Measurements from ENCODE around the gene N4BP2.
A peak's percentile ranks its signal among the peaks of the same experiment; 100 is the strongest.
"Not testable (repeated sequence)": the region's sequence is repeated elsewhere in the genome, so short reads cannot be mapped to it uniquely, and the experiment has no call there.

The N4BP2 gene

DNA sequence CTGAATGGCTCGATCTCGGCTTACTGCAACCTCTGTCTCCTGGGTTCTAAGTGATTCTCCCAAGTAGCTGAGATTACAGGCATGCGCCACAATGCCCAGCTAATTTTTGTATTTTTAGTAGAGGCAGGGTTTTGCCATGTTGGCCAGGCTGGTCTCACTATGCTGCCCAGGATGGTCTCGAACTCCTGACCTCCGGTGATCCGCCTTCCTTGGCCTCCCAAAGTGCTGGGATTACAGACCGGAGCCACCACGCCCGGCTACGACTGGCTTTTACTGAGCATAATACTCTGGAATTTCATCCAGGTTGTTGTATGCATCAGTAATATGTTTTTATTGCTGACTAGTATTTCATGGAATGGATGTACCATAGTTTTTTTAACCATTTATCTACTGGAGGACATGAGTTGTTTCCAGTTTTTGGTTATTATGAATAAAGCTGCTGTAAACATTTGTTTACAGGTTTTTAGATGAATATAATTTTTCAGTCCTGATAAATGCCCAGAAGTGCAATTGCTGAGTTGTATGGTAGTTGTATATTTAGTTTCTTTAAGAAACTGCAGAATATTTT lies 31.2 kb downstream of the N4BP2 start:
- DNase-seq (ENCODE audit: low read depth) = no peak

DNA sequence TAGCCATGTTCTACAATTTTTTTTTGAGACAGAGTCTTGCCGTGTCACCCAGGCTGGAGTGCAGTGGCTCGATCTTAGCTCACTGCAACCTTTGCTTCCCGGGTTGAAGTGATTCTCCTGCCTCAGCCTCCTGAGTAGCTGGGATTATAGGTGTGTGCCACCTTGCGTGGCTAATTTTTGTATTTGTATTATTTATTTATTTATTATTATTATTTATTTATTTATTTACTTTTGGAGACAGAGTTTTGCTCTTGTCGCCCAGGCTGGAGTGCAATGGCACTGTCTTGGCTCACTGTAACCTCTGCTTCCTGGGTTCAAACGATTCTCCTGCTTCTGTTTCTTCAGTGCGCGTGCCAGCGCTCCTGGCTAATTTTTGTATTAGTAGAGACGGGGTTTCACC lies 36.8 kb downstream of the N4BP2 start:
- not testable (repeated sequence) for DNase-seq (ENCODE audit: low read depth)

DNA sequence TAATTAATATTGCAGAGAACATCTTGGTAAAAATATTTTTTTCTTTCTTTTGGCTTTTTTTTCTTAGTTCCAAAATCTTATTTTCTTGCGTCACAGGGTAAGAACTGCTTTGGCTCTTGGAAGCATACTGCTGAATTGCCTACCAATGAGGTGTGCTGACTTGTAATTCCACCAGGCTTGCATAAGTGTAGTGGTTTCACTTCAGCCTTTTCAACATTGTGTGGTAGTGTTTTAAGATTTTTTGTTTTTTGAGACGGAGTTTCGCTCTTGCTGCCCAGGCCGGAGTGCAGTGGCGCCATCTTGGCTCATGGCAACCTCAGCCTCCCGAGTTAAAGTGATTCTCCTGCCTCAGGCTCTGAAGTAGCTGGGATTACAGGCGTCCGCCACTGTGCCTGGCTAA lies 42.4 kb downstream of the N4BP2 start:
- peak; percentile 17 for DNase-seq (ENCODE audit: low read depth)

DNA sequence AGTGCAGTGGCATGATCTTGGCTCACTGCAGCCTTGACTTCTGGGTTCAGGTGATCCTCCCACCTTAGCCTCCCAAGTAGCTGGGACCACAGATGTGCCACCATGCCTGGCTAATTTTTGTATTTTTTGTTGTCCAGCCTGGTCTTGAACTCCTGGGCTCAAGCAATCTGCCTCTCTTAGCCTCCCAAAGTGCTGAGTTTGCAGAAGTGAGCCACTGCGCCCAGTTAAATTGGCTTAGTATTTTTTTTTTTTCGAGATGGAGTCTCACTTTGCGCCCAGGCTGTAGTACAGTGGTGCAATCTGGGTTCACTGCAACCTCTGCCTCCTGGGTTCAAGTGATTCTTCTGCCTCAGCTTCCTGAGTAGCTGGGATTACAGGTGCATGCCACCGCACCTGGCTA lies 50.5 kb downstream of the N4BP2 start:
- DNase-seq (ENCODE audit: low read depth) = not testable (repeated sequence)

DNA sequence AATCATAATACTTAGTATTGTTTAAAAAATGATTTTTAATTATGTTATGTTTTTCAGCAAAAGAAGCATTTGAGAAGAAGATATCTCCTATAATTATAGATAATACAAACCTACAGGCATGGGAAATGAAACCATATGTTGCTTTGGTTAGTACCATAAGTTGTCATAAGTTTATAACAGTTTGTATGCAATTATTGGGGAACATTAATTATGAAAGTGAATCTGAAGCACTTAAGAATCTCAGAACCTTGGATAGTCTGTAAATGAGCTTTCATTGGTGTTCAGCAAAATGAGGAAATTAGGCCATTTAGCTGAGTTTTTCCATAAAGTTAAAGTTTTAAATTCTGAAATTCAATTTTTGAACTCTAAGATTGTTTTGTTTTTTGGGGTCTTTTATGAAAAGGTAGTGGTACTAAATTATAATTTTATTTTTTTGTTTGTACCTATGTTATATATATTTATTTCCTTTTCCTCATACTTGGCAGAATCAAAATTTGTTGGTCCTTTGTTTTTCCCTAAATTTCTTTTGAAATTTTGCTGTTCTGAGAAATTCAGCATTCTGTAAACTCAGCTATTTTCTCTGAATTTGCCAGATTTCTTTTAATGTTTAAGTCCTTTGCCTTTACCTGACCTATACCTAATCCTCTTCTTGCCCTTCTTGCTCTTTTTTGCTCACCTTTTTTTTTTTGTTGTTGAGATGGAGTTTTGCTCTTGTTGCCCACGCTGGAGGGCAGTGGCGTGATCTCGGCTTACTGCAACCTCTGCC lies 55.6 kb downstream of the N4BP2 start:
- DNase-seq (ENCODE audit: low read depth) = no peak

DNA sequence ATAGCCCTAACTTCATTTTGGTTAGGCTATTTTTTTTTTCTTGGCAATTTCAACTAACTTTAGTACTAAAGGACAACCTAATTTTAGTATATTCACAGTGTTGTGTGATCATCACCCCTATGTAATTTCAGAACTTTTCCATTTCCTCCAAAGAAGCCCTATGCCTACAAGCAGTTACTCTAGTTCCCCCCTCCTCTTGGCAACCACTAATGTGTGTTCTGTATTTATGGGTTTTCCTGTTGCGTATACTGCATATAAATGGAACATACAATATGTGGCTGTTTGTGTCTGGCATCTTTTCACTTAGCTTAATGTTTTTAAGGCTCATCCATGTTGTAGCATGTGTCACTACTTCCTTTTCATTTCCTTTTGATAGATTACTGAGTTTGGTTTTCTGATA lies 57.6 kb downstream of the N4BP2 start:
- DNase-seq (ENCODE audit: low read depth) = no peak

DNA sequence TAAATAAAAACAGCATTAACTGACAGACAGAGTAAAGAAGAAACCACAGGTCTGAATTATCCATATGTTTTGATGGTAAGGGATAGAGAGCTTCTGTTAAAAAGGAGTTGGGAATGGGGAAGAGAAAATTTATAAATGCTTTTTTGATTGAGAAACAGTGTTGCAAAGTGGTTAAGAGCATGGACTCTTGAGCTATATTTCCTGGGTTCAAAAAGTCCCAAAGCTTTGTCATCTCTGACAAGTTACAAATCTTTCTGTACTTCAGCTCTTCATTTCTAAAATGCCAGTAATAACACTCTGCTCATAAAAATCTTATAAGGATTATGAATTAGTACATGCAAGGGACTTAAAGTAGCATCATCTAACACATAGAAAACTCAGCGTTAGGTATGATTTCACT lies 62.2 kb downstream of the N4BP2 start:
- no peak for DNase-seq (ENCODE audit: low read depth)

DNA sequence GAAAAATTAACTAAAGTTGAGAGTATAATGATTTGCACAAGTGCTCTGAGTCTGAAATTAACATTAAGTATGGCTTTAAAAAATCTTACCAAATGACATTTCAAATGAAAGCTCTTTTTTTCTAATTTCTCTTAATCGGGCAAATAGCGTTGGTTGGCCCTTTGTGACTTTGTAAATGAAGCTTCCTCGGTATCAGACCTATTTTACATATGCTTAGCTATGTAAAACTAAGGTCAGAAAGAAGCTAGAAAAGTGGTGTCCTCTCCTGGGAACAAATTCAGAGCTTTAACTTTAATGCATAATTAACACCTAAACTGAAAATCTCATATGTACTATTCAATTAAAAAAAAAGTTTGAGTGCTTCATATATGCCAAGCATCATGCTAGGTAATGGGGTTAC lies 62.7 kb downstream of the N4BP2 start:
- no peak for DNase-seq (ENCODE audit: low read depth)

DNA sequence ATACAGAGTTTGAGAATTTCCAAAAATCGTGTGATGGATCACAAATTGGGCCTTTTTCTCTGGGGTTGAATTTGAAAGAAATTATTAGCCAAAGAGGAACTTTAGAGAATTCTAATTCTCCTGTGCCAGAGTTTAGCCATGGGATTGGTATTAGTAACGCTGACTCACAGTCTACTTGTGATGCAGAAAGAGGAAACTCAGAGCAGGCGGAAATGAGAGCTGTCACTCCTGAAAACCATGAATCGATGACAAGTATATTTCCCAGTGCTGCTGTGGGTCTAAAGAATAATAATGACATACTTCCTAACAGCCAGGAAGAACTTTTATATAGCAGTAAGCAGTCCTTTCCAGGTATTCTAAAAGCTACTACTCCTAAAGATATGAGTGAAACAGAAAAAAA lies 64.9 kb downstream of the N4BP2 start:
- peak; percentile 83 for DNase-seq (ENCODE audit: low read depth)

DNA sequence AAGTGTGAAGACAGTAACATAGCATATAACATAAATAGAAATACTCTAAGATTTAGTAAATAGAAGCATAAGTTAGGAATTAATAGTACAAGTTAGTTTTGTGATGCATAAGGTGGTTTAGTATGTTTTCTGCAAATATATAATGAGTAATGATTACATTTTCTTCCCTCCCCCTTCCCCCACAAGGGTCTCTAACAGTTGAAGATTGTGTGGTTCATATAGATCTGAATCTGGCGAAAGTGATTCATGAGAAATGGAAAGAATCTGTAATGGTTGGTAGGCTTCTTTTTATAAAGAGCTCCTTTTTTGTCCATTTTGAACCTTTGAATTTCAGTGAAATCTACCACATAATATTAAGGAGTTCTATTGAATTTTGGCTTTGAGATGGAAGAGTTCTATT lies 66.3 kb downstream of the N4BP2 start:
- DNase-seq (ENCODE audit: low read depth) = no peak

DNA sequence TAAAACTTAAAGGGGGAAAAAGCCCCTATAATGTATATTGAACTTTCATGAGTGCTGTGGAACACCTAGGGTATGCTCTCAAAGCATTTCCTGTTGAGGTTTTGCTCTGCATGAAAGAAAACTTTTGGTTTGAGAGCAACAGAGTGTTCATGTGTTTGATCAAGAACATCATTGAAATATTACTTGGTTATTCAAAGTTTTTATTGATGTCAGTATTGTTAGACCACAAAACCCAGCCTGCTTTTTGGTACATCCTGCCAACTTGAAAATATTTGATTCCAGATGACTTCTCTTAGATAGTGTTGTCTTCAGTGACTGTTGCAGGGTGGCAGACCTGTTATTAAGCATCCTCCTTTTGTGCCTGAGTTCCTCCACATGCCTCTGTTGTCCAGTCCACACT lies 68.0 kb downstream of the N4BP2 start:
- DNase-seq (ENCODE audit: low read depth) = no peak

DNA sequence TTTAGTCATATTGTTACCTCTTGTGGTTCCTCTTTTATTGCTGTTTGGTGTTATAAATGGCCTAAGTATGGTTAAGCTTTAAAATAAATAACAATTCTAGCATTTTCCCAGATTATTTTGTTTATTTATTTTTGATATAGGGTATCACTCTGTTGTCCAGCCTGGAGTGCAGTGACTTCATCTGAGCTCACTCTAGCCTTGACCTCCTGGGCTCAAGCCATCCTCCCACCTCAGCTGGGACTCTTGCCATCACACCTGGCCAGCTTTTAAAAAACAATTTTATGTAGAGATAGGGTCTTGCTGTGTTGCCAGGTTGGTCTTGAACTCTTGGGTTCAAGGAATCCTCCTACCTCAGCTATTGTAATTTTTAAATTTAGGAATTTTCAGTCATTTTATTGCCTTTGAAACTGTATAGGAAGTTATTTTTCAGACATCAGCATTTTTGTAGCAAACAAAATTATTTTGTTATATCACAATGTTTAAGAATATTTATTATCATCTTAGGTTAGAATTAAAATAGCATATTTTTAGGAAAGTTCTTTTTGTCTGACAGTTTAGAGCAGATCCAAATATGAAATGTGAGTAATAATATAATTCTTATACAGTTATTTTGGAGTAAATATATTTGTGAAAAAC lies 73.9 kb downstream of the N4BP2 start:
- no peak for DNase-seq (ENCODE audit: low read depth)

DNA sequence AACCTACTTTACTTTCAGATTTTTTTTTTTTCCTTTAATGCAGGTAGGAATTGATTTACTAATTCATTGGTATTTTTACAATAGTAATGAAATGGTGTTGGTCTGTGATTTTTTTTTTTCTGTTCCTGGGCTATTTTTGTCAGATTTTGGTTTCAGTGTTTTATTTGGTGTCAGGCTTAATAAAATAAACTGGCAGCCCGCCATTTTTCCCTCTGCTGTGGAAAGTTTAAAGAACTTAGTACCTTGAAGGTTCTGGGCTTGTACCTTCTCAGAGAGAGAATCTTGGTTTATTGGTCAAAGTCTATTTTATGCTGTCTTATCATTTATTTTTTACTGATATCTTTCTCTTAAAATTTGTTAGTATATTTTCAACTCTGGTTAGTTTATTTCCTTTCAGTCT lies 76.2 kb downstream of the N4BP2 start:
- no peak for DNase-seq (ENCODE audit: low read depth)

DNA sequence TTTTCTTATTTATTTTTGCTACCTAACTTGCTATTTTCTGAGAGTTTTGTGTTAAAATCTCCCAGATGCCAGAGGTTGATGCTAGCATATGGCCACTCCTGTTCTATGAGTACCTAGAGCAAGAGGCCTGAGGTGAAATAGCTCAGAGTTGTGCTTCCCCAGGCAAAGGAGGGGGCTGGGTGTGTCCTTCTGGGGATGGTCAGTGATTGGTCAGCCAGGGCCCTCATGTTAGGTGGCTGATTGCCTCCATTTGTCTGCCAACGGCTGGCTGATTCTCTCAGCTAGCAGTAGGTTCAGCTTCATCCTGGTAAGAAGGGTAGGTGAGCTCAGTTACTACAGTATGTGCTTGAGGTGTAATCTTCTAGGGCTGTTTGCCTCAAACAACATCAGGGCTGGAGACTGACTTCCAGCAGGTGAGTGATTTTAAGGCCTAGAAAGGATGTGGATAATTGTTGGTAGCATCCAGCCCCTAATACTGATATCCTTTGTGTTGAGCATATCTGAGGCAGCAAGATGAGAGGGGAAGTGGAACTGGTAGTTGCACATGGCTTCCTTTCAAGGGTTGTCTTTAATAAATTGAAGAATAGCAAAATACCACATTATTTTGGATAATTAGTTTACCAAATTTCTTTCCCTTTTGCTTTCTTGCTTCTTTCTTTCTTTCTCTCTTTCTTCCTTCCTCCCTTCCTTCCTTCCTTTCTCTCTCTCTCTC lies 77.7 kb downstream of the N4BP2 start:
- DNase-seq (ENCODE audit: low read depth) = no peak

DNA sequence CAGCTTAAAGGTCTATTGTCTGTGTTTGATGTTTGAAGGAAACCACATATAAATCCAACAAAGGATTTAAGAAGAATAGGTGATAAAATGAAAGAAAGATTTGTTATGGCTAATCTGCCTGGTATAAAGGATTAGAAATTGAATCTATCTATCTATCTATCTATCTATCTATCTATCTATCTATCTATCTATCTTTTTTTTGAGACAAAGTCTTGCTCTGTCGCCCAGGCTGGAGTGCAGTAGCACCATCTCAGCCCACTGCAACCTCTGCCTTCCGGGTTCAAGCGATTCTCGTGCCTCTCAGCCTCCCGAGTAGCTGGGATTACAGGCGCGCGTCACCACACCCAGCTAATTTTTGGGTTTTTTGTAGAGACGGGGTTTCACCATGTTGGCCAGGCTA lies 79.6 kb downstream of the N4BP2 start:
- DNase-seq (ENCODE audit: low read depth) = not testable (repeated sequence)

DNA sequence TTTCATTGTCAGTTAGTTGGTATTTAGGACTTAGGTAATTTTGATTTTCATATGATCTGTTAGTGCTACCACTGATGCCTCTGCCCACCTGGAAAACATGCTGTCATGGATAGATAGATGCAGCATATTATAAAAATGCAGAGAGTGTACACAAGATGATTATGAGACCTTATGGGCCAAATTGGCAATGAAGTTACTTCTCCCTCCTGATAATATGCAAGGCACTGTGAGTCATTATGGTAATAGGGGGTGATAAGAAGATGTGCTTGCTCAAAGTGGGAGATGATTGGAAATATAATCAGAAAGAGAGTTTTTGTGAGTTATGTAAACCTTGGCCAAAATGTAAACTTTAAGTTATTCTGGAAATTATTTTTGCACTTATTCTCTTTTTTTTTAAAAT lies 83.5 kb downstream of the N4BP2 start:
- no peak for DNase-seq (ENCODE audit: low read depth)

DNA sequence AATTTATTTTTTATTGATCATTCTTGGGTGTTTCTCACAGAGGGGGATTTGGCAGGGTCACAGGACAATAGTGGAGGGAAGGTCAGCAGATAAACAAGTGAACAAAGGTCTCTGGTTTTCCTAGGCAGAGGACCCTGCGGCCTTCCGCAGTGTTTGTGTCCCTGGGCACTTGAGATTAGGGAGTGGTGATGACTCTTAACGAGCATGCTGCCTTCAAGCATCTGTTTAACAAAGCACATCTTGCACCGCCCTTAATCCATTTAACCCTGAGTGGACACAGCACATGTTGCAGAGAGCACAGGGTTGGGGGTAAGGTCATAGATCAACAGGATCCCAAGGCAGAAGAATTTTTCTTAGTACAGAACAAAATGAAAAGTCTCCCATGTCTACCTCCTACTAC lies 83.9 kb downstream of the N4BP2 start:
- DNase-seq (ENCODE audit: low read depth) = not testable (repeated sequence)

DNA sequence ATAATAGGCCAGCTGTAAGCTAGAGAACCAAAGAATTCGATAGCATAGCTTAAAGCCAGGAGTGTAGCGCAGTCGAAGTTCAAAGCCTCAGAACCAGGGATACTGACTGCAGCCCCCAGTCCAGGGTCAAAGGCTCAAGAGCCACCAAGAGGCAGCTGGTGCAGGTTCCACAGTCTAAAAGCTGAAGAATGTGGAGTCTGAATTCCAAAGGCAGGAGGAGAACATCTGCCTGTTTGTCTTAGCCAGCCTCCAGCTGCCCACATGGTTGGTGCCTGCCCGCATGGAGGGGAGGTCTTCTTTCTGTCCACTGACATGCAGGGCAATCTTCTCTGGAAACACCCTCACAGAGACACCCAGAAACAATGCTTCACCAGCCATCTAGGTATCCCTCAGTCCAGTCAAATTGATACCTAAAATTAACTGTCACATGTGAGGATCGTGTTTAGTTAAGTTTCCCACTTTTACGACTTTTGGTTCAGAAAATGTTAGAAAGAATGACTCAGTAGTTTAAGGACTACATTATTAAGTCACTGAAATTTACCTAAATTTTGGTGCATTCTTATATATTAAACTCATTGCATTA lies 87.4 kb downstream of the N4BP2 start:
- DNase-seq (ENCODE audit: low read depth) = no peak

DNA sequence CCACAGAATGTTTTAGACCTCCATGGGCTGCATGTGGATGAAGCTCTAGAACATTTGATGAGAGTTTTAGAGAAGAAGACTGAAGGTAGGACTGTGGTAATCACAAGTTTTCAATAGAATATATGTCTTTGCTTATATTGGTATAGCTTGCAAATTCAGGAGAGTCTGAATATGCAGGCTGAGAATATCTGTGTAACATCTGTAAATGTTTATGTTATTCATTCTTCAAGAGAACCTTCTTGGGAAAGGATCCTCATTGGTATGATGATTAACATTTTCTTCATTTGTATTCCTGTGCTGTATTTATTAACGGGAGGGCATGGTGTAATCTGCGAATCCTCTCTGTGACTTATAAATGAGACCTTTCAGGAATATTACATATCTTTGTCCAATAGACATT lies 88.1 kb downstream of the N4BP2 start:
- DNase-seq (ENCODE audit: low read depth) = peak; percentile 22

DNA sequence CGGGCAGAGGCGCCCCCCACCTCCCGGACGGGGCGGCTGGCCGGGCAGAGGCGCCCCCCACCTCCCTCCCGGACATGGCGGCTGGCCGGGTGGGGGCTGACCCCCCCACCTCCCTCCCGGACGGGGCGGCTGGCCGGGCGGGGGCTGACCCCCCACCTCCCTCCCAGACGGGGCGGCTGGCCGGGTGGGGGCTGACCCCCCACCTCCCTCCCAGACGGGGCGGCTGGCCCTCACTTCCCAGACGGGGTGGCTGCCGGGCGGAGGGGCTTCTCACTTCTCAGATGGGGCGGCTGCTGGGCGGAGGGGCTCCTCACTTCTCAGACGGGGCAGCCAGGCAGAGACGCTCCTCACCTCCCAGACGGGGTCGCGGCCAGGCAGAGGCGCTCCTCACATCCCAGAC lies 90.8 kb downstream of the N4BP2 start:
- DNase-seq (ENCODE audit: low read depth) = not testable (repeated sequence)

DNA sequence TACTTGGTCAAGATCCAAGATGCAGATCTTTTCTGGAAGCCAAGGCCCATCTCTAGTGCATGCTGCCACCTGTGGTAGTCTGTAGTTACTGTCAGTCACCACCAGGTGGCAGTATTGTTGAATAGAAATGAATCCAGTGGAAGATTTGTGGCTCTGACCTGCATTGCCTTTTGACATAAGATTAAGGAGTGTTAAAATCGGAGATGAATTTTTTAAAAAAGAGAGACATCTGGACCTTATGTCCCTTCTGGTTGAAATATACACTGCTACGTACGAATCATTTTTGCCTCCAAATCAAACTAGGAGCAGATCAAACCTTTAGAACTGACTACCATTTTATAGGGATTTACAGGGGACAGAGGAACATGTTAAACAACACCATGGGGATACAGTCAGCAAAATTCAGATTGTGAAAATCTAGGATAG lies 93.3 kb downstream of the N4BP2 start:
- DNase-seq (ENCODE audit: low read depth) = peak; percentile 63

DNA sequence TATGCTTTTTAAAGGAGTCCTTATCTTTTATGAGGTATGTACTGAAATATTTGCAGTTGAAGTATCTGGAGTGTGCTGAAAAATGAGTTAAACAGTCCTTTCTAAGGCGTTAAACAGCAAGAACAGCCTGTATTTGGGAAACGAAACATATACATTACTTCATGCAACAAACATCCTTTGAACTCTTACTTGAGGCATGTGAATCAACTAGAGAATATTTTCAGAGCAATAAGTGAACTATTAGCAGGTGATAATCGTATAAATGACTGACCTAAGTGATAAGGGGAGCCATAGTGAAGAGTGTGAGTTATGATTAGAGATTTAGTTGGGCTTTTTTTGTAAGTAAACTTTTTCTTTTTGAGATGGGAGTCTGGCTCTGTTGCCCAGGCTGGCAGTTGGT lies 94.3 kb downstream of the N4BP2 start:
- no peak for DNase-seq (ENCODE audit: low read depth)

DNA sequence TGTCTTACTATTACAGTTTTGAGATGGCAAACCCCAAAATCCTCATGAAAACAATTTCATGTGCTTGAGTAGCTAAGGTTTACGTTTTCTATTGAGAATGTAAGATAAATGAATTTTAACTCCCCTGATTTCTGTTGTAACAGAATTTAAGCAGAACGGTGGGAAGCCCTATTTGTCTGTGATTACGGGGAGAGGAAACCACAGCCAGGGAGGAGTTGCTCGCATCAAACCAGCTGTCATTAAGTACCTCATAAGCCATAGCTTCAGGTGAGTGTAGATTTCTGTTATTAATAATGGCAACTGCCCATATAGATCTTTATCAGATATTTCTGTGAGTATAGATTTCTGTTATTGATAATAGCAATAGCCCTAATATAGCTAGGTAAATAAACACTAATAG lies 96.0 kb downstream of the N4BP2 start:
- DNase-seq (ENCODE audit: low read depth) = no peak
